HG02763 (cell line): ENCODE results near the gene DND1.
A peak's percentile ranks its signal among the peaks of the same experiment; 100 is the strongest.
"Not testable (repeated sequence)": the region's sequence is repeated elsewhere in the genome, so short reads cannot be mapped to it uniquely, and the experiment has no call there.

ENCODE experiments used
- ATAC-seq: cut with Tn5 transposase; IDR thresholded peaks from one replicate; pipeline ENCODE4 v1.9.1; 2021; ENCODE audit warnings: mild to moderate bottlenecking, moderate library complexity; ENCODE audit not compliant: unreplicated experiment

DND1 gene

DNA sequence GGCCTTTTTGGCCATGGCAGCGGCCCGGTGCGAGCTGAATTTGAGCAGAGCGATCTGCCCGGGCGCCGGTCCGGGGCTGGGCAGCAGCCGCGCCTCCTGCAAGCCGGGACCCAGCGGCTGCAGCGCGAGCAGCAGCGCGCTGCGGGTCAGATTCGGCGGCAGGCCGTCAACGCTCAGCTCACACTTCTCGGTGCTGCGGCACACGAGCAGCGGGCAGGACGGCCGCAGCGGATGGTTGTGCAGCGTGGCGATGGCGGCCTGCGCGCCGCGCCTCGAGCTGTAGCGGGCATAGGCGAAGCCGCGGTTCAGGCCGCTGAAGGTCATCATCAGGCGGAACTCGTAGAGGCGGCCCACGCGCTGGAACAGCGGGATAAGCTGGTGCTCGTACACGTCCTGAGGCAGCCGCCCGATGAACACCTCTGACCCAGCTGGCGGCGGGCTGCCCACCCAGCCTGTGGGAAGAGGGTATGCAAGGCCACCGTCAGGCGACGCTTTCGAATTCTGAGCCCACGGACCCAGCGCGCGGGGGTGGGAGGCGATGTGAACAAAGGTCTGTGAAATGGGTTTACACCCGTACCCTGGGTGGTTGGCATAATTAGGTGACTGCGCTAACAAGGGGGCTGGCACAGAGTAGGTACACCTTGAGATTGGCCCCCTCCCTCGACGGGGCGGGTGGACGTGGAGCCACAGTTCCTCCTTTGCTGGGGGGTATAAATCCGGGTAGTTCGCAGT, 755 bp downstream of the DND1 start:
- ATAC-seq = no peak

DNA sequence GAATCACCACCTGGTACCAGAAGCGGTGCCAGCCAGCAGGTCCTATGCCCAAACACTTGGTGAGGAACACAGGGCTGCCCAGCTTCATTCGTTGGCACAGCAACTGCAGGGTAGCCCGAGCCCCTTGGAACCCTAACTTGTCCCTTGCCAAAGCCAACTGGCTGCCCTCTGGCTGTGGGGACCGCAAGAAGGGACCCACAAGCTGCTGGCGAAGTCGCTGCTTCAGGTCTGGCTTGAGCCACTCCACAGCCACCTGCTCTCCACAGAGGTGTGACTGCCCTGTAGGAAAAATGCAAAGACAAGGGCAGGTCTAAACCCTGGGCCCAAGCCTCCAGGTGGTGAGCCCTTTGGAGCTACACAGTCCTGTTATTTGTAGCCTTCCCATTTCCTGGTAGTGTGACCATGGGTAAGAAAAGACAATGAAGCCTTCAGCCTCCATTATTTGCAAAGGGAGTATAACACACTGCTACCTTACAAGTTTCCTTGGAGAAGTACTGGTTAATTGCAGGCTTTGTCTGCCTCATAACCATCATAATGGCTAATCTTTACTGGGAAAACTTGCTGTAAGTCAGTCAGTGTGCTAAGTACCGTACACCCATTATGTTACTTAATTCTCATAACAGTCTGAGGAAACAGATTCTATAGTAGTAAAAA, 1.8 kb downstream of the DND1 start:
- no peak for ATAC-seq

DNA sequence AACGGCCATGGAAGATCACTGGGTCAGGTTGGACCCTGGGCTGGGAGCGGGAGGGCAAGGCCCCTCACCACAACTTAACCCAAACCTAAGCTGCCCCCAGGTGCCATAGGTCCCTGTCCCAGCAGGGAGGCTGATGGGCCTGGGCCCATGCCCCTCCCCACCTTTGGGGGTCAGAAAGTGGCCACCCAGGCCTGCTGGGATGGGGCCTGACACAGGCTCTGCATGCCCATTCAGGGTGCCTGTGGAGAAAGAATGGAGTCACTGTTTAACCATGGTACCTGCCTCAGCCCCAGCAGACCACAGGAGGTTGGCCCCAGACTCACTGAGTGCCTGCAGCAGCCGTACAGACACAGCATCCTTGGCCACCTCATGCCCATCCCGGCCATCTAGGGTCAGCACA, 2.3 kb downstream of the DND1 start:
- not testable (repeated sequence) for ATAC-seq

GRCh38 chr5:140664359-140665119, 8.8 kb downstream of the DND1 start, which contains the start of gene WDR55:
TSS of gene WDR55 (plus strand) at chr5:140664904. CDS start at chr5:140664913, 9 bp downstream.
- ATAC-seq = peak; percentile 98

DNA sequence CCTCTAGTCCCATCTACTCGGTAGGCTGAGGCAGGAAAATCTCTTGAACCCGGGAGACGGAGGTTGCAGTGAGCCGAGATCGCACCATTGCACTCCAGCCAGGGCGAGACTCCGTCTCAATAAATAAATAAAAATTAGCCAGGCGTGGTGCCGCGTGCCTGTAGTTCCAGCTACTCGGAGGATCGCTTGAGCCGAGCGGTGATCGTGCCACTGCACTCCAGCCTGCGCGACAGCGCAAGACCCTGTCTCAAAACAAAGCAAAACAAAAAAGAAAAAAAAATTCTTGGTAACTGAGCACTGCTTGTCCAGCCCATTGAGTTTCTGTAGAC, 9.4 kb downstream of the DND1 start:
- ATAC-seq = no peak

GRCh38 chr5:140660371-140660770, 13.0 kb downstream of the DND1 start:
- not testable (repeated sequence) for ATAC-seq

- ATAC-seq = no peak
Observed at GRCh38 chr5:140658870-140659269, 14.5 kb downstream of the DND1 start.

GRCh38 chr5:140647042-140647419, 26.3 kb downstream of the DND1 start:
- ATAC-seq = no peak

DNA sequence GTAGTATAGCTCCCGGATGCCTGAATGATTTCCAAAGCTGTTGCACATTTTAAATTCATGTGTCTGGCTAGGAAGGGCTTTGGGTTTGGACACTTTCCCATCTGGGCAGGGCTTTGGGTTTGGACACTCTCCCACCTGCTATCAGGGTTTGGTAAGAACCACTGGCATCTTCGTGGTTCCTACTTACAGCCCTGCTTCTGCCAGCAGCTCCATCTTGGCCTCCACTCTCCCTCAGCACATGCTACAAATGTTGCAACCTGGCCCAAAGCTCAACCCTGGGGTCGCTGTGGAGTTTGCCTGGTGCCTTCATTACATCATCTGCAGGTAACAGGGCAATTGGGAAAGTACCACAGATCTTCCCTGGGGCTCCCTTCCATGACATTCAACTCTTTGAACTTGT, 30.7 kb downstream of the DND1 start:
- ATAC-seq = no peak

DNA sequence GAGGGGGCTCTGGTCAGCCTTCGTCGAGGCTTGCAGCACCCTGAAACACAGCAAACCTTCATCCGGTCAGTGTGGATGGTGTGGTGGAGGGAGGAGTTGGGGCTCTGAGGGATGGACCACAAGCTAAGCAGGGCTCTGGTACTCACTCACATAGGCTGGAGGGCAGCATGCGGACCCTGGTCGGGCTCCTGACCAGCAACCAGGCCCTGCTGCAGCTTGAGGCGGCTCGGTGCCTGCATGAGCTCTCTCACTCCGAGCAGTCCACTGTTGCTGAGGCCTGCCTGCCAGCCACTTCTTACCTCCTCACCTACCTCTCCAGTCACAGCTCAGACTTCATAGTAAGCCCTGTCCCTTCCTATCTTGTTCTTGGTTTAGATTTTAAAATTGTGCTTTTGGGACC, 31.7 kb downstream of the DND1 start:
- ATAC-seq = no peak

DNA sequence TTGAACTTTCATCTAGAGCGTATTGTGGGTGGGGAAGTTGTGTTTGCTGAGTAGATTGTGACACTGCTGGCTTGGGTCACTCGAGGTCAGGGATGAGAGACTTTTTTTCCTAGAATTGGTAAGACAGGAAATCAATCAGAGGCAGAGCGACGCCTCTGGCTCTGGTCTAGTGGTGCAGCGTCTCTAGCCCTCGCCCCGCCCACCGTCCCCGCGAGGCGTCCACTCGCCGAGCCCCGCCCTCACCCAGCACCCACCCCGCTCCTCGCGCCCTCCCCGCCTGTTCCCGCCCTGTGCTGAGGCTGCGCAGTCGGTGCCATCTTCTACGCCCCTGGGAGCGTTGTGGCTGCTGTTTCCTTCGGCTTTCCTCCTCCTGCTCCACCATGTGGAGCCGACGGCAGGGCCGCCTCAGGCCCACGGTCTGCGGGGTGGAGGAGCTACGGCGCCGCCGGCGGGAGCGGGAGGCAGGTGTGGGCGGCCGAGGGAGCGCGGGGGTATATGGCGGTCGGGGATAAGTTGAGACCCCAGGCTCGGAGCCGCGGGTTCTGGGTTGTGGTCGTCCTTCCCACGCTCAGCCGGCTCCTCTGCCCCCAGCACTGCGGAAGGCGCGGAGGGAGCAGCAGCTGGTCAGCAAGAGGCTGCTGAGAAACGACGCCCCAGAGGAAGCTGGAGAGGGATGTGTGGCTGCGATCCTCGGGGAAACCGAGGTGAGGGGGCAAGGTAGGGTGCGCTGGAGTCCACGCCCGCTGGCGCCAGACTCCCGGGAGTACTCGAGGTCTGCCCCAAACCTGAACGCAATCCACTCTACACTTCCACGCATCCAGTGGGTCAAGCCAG, 34.0 kb downstream of the DND1 start, which contains the start of gene TMCO6:
Gene TMCO6 (plus strand): TSS at position 304 of the 834 bp plus-strand sequence. CDS start 77 bp downstream, at position 381.
- ATAC-seq = peak; percentile 93

- ATAC-seq = not testable (repeated sequence)
Observed at GRCh38 chr5:140638898-140639147, 34.6 kb downstream of the DND1 start.

- no peak for ATAC-seq
Observed at GRCh38 chr5:140637371-140638100, 35.8 kb downstream of the DND1 start.

GRCh38 chr5:140635291-140636257, 37.8 kb downstream of the DND1 start:
- ATAC-seq = no peak

DNA sequence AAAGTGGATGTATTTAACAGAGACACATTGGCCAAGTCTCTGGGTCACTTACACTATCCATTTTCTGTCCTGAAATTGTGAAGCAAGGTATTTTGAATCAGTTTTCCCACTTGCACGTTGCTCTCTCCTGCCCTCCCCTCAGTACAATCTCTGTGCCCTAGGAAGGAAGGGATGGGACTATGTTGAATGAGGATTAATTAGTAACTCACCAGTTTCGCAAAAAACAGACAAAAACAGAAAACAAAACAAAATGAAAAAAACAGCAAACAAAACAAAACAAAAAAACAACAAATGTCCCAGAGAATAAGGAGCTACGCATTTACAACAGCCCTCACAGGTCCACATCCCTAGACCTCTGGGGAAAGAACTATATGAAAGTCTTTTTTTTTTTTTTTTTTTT, 39.3 kb downstream of the DND1 start:
- no peak for ATAC-seq

DNA sequence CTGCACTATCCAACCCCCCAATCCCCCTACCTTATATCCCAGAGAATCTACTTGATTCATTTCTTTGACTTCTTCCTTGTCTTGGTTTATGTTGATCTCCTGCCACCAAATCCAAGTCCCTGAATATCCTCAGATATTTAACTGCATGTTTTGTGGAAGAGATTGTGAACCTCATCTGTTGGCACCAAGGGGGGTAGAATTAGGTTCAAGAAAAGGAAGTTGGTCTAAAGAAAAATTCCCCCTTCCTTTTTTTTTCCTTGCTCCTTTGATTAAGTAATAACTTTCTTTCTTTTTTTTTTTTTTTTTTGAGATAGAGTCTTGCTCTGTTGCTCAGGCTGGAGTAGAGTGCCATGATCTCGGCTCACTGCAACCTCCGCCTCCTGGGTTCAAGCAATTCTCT, 39.9 kb downstream of the DND1 start:
- ATAC-seq = no peak

GRCh38 chr5:140633021-140633471, 40.3 kb downstream of the DND1 start, which contains the start of gene CD14:
TSS of gene CD14 (minus strand) at chr5:140633175. CDS start at chr5:140633071, 104 bp downstream.
- ATAC-seq = no peak

- peak; percentile 44 for ATAC-seq
Observed at GRCh38 chr5:140632366-140633020, 40.9 kb downstream of the DND1 start.
